GM12891 (cell line): Measurements from ENCODE around the gene LRRC32. TPM values are rescaled to one million over a fixed set of nuclear protein-coding genes. Genes with fewer than 3 reads are reported as not detected.

Source experiments
- DNase-seq: peaks from one replicate; pipeline ENCODE4 v3.0.0; 2011; ENCODE audit warnings: low spot score; ENCODE audit not compliant: insufficient read length
- FAIRE-seq: peaks from 2 replicates; lab custom pipeline; 2011; peaks lifted over from hg19 to GRCh38; lab: Jason Lieb, UNC
- PAX5 ChIP-seq: IDR thresholded peaks from 2 replicates; pipeline ENCODE4 v1.6.1; 2011; ENCODE audit warnings: low read length, moderate library complexity, mild to moderate bottlenecking; ENCODE audit not compliant: insufficient read depth, severe bottlenecking
- POLR2A ChIP-seq: IDR thresholded peaks from 2 replicates; pipeline ENCODE4 v1.6.1; 2011; ENCODE audit warnings: low read depth, low read length, control low read depth
- POLR2AphosphoS5 ChIP-seq: IDR thresholded peaks from 2 replicates; pipeline ENCODE4 v1.6.1; 2011; ENCODE audit warnings: low read depth, low read length, control low read depth
- POU2F2 ChIP-seq: IDR thresholded peaks from 2 replicates; pipeline ENCODE4 v1.6.1; 2011; ENCODE audit warnings: low read depth, mild to moderate bottlenecking, control low read depth, low read length, moderate library complexity
- SPI1 ChIP-seq: IDR thresholded peaks from 2 replicates; pipeline ENCODE4 v1.6.1; 2011; ENCODE audit warnings: low read depth, low read length, control low read depth
- TAF1 ChIP-seq: IDR thresholded peaks from 2 replicates; pipeline ENCODE4 v1.6.1; 2011; ENCODE audit warnings: low read depth, low read length, control low read depth
- polyA plus RNA-seq: library from polyadenylated mRNA; unstranded; fragments of >200 nt; gene quantifications from one replicate; pipeline ENCODE4 v1.2.1, GENCODE V29; 2012; ENCODE audit warnings: low read depth, missing spikeins, inconsistent platforms; ENCODE audit not compliant: missing spikeins

LRRC32 gene
- 2.0 TPM for polyA plus RNA-seq

DNA sequence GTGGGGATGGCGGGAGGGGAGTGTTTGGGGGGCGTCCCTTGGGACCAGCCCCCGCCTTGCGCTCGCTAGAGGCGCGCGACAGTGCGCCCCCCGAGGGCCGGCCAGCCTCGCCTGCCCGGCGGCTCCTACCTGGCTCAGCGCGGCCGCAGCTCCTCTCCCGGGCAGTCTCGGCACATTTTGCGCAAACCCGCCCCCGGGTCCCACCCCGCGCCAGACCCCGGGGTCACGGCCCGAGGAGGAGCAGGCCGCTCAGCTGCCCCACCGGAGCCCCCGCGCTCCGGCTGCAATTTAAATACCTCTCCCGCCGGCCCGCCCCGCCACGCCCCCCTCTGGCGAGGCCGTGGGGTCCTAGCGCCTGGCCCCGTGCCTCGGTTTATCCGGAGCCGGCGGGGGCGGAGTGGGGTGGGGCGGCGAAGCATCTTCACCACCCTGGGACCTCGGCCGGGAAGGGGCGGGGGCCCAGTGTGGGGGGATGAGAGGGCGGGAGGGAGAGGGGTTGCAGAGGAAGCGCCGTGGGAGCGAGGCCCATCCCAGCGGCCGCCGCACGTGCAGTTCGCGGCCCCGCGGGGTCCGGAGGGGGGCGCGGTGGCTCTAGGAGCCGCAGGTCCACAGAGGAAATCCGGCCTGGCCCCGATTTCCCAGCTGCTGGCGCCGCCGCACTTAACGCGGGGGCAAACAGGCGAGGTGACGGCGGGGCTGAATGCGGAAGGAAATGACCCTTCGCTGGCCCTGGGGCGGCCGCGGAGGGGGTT, at the start of gene LRRC32:
LRRC32 (minus strand) TSS at position 263 of the 752 bp plus-strand sequence. CDS start 4,793 bp downstream, outside the sequence.
- no peak for TF ChIP-seq POLR2A
- TF ChIP-seq PAX5, result no peak
- no peak for TF ChIP-seq TAF1
- 0 out of 2 replicates have a peak, but pooled peaks have one; percentile 20 for TF ChIP-seq SPI1
- TF ChIP-seq POLR2AphosphoS5, result no peak
- no peak for TF ChIP-seq POU2F2
- no peak for DNase-seq
- no peak for FAIRE-seq

- FAIRE-seq (no peak), DNase-seq (no peak)
- TF ChIP-seq PAX5, result no peak
- no peak for TF ChIP-seq POU2F2
Measured at GRCh38 chr11:76719686-76720085, 49.1 kb upstream of the LRRC32 start.

DNA sequence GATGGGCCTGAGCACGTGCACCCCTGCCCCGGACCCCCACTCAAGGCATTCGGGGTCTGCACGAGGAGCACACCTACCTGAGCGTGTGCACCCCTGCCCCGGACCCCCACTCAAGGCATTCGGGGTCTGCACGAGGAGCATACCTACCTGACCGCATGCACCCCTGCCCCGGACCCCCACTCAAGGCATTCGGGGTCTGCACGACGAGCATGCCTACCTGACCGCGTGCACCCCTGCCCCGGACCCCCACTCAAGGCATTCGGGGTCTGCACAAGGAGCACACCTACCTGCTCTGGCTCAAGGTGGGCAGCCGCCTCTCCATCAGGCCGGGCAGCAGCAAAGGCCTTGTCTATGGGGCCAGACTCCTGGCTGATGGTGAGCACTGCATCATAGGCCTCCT, 48.7 kb upstream of the LRRC32 start:
- DNase-seq (no peak), FAIRE-seq (no peak)
- TF ChIP-seq TAF1 (no peak), SPI1 (no peak), POLR2AphosphoS5 (no peak), POU2F2 (no peak), PAX5 (no peak), POLR2A (no peak)

DNA sequence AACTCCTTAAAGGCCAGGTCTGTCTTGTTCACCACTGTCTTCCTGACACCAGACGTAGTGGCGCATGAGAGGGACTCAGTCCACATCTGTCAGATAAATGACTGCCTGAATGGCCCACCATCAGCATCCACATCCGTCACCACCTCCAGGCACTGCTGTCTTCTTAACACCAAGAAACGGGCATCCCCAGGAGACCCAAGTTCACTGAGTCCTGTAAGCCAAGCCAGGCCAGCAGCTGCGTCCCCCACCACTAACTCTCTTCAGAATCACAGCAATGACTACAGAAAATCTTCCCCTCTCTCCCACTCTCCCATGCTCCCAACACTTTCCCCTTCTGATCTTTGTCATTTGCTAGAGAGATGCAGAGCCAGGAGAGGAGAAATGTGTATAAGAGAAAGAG, 47.3 kb upstream of the LRRC32 start:
- TF ChIP-seq SPI1 (no peak), POLR2A (no peak), TAF1 (no peak), POU2F2 (no peak), PAX5 (no peak), POLR2AphosphoS5 (no peak)
- DNase-seq (no peak), FAIRE-seq (no peak)

GRCh38 chr11:76717369-76717768, 46.8 kb upstream of the LRRC32 start:
- TF ChIP-seq POLR2A (no peak), PAX5 (no peak), POLR2AphosphoS5 (no peak), TAF1 (no peak), SPI1 (no peak), POU2F2 (no peak)
- FAIRE-seq, result no peak
- DNase-seq, result no peak

GRCh38 chr11:76716268-76716667, 45.7 kb upstream of the LRRC32 start:
- TF ChIP-seq POLR2AphosphoS5 (no peak), POU2F2 (no peak), SPI1 (no peak), TAF1 (no peak), POLR2A (no peak), PAX5 (no peak)
- DNase-seq (no peak), FAIRE-seq (no peak)

GRCh38 chr11:76714493-76714892, 43.9 kb upstream of the LRRC32 start:
- DNase-seq, result no peak
- no peak for FAIRE-seq
- no peak for TF ChIP-seq PAX5
- no peak for TF ChIP-seq POLR2A
- no peak for TF ChIP-seq TAF1
- no peak for TF ChIP-seq SPI1
- no peak for TF ChIP-seq POLR2AphosphoS5
- TF ChIP-seq POU2F2, result no peak

DNA sequence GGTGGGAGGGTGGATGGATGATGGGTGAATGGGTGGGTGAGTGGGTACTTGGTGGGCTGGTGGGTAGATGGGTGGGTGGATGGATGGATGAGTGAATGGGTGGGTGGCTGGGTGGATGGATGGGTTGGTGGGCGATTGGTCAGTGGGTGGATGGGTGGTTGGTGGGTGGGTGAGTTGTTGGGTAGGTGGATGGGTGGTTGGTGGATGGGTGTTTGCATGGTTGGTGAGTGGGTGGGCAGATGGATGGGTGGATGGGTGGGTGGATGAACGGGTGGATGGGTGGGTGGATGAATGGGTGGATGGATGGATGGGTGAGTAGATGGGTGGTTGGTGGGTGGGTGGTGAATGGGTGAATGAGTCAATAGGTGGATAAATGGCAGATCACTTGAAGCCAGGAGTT, 43.0 kb upstream of the LRRC32 start:
- TF ChIP-seq SPI1, result no peak
- TF ChIP-seq POLR2A, result no peak
- TF ChIP-seq TAF1, result no peak
- no peak for TF ChIP-seq PAX5
- no peak for TF ChIP-seq POU2F2
- no peak for TF ChIP-seq POLR2AphosphoS5
- FAIRE-seq (no peak), DNase-seq (no peak)

DNA sequence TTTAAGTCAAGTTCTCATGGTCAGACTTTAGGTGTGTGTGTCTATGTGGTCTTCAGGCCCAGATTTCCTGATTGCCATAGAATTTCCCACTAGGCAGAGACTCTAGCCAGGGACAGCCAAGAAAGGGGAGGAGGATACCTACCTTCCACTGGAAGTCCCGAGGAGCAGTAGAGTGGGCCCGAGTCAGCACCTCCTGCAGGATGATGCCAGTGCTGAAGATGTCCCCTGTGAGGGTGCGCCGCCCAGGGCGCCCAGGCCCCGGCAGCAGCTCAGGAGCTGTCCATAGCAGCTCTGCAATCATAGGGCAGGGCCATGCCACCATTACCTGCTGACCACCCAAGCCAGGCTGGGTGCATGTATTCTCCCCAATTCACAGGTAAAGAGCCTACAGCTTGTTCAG, 41.6 kb upstream of the LRRC32 start:
- no peak for TF ChIP-seq POLR2A
- no peak for TF ChIP-seq POU2F2
- TF ChIP-seq PAX5, result no peak
- no peak for TF ChIP-seq POLR2AphosphoS5
- no peak for TF ChIP-seq SPI1
- TF ChIP-seq TAF1, result no peak
- FAIRE-seq (no peak), DNase-seq (no peak)

- TF ChIP-seq PAX5 (no peak), POLR2AphosphoS5 (no peak), TAF1 (no peak)
- FAIRE-seq, result no peak
- no peak for DNase-seq
Measured at GRCh38 chr11:76709756-76710155, 39.2 kb upstream of the LRRC32 start.
